Measurements from ENCODE around the gene CDRT4.

DNA sequence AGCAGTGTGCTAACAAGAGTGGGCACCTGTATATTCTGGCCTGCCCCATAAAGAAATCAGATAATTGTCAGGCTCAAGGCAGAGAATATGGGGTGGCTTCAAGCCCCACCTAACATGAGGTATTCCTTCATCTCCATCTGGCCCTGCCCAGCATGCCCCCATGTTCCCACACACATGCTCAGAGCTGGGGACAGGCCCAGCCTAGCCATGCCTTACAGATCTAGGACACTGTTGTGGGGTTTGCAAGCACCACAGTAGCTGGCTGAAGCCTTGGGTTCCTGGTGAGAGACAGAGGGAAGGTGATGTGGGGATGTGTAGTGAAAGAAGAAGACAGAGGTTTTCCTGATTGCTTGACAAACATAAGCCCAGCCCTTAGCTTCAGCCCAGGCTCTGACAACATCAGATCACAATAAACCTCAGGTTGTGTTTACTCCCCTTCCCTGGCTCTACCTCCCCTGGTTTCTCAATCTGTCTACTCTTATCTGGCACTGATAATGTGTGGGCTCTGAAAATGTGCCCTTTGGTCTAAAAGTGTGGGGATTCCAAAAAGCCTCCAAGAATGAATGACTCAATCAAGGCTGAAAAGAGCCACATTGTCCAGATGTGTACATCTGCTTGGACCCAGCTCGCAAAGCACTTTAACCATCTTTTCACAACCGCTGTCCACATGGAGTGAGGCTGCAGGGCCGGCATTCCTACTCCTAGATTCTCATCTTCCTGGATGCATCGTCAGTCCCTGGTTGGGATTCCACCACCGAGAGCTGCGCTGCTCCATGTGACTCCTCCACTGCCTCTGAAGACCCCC is 34.4 kb downstream of the CDRT4 start:
- TF ChIP-seq, protein P1, sequence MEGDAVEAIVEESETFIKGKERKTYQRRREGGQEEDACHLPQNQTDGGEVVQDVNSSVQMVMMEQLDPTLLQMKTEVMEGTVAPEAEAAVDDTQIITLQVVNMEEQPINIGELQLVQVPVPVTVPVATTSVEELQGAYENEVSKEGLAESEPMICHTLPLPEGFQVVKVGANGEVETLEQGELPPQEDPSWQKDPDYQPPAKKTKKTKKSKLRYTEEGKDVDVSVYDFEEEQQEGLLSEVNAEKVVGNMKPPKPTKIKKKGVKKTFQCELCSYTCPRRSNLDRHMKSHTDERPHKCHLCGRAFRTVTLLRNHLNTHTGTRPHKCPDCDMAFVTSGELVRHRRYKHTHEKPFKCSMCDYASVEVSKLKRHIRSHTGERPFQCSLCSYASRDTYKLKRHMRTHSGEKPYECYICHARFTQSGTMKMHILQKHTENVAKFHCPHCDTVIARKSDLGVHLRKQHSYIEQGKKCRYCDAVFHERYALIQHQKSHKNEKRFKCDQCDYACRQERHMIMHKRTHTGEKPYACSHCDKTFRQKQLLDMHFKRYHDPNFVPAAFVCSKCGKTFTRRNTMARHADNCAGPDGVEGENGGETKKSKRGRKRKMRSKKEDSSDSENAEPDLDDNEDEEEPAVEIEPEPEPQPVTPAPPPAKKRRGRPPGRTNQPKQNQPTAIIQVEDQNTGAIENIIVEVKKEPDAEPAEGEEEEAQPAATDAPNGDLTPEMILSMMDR (IDR thresholded peaks at IDR 0.05; ENCODE audit: borderline replicate concordance, extremely low read depth, low read length, poor library complexity, severe bottlenecking): no peak
- TF ChIP-seq EZH2 (IDR thresholded peaks at IDR 0.05; ENCODE audit: borderline replicate concordance, low read depth, low read length, severe bottlenecking): no peak

All from DND-41 (cell line).